Lower leg skin (tissue), 3 donors: ENCODE results near the gene TMC3.

ENCODE experiments used
- CTCF ChIP-seq, 3 donors: fragments of 450-650 bp; IDR thresholded peaks; one replicate each; pipeline ENCODE4 v1.5.1; 2016; ENCODE audit warnings: antibody characterized with exemption in 3 of 3, mild to moderate bottlenecking in 3 of 3, moderate library complexity in 2 of 3
- POLR2A ChIP-seq, 2 donors: fragments of 450-650 bp; IDR thresholded peaks; one replicate each; pipeline ENCODE4 v1.6.1; 2016 to 2017; ENCODE audit warnings: antibody characterized with exemption in 2 of 2, mild to moderate bottlenecking in 1 of 2, moderate library complexity in 1 of 2

GRCh38 chr15:81314378-81314777, 59.6 kb downstream of the TMC3 start:
- TF ChIP-seq CTCF (IDR thresholded peaks at IDR 0.05) (no peak), POLR2A (IDR thresholded peaks at IDR 0.05) (no peak)
